NCI-H82 treated with DMSO at 0.1 percent for 48 hours (cell line): Measurements from ENCODE around the gene ATP2B2.

Source experiments
- DNase-seq: peaks from one replicate; lab custom pipeline; 2025; ENCODE audit not compliant: unreplicated experiment; lab: John Stamatoyannopoulos, UW

Gene ATP2B2

GRCh38 chr3:10434144-10434937 is 71.0 kb downstream of the ATP2B2 start:
- no peak for DNase-seq

- no peak for DNase-seq
Observed at GRCh38 chr3:10432931-10433330, 72.5 kb downstream of the ATP2B2 start.

- DNase-seq = no peak
Observed at GRCh38 chr3:10432156-10432845, 73.1 kb downstream of the ATP2B2 start.

- DNase-seq = no peak
Observed at GRCh38 chr3:10430805-10431204, 74.6 kb downstream of the ATP2B2 start.

- no peak for DNase-seq
Observed at GRCh38 chr3:10428406-10429091, 76.8 kb downstream of the ATP2B2 start.

- no peak for DNase-seq
Observed at GRCh38 chr3:10426346-10427220, 78.8 kb downstream of the ATP2B2 start.

GRCh38 chr3:10423171-10423882 is 82.1 kb downstream of the ATP2B2 start:
- no peak for DNase-seq

- DNase-seq = no peak
Observed at GRCh38 chr3:10421996-10422395, 83.4 kb downstream of the ATP2B2 start.

- DNase-seq = no peak
Observed at GRCh38 chr3:10420745-10421475, 84.5 kb downstream of the ATP2B2 start.

GRCh38 chr3:10419637-10420232 is 85.7 kb downstream of the ATP2B2 start:
- no peak for DNase-seq

GRCh38 chr3:10417847-10418246 is 87.5 kb downstream of the ATP2B2 start:
- no peak for DNase-seq

- no peak for DNase-seq
Observed at GRCh38 chr3:10416730-10417300, 88.6 kb downstream of the ATP2B2 start.

GRCh38 chr3:10413041-10413440 is 92.3 kb downstream of the ATP2B2 start:
- DNase-seq = no peak

GRCh38 chr3:10411598-10412332 is 93.6 kb downstream of the ATP2B2 start:
- no peak for DNase-seq

GRCh38 chr3:10410383-10411002 is 94.9 kb downstream of the ATP2B2 start:
- DNase-seq = no peak

GRCh38 chr3:10408680-10409079 is 96.7 kb downstream of the ATP2B2 start:
- no peak for DNase-seq

GRCh38 chr3:10407361-10407760 is 98.0 kb downstream of the ATP2B2 start:
- DNase-seq = no peak

GRCh38 chr3:10406414-10406813 is 99.0 kb downstream of the ATP2B2 start:
- DNase-seq = no peak
